ENCODE results near the gene SLX4IP.

SLX4IP gene

DNA sequence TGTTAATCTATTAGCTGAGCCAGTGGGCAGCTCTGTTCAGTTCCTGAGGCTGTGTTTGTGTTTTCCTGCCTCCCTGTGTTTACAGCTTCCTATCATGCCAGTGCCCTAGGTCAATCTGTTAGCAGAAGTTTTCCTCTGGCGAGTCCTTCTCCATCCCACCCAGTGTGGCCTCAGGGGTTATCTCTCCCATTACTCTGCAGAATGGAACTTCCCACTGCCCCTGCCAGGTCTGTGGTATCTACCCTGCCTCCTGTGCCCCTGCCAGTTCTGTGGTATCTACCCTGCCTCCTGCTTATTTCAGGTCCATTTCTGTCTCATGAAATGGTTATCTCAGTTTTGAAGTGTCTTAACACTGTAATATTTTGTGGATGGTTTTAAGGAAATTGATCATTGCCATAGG lies 63.1 kb downstream of the SLX4IP start:
- DNase-seq = no peak

- DNase-seq = peak; percentile 5
Measured at GRCh38 chr20:10501402-10501801, 66.3 kb downstream of the SLX4IP start.

GRCh38 chr20:10502098-10502526 lies 67.0 kb downstream of the SLX4IP start:
- DNase-seq = no peak

- DNase-seq = no peak
Measured at GRCh38 chr20:10504608-10504993, 69.5 kb downstream of the SLX4IP start.

DNA sequence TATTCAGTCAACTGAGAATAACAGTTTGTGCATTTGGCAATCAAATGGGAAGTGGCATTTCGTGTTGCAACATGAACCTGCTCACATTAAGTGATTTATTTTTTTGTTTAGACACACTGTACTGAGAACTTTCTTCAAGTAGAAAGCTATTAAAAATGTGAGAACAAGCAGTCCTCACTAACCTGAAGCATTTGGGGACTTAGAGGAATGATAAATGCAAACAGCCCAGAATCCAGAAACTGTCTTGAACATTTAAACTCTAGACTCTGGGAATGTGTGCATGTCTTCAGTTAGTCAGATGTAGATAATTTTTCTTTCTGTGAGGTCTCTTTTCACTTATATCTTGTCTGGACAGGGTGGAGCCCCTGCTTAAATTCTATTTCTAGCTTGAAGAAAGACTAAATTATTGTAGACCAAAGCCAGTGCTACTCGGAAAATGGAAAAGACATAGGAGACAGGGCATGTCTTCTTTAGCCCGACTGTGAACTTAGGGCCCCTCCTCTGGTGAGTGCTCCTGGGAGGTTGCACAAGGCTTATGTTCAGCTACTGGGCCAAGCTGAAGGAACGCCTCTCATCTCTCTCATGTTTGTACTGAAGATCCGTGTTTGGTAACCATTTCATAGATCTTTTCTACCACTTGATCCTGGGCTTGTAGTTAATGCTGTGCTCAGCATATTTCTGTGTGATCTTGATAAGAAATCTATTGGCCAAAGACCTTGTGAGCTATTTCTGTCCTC lies 70.1 kb downstream of the SLX4IP start:
- no peak for DNase-seq

DNA sequence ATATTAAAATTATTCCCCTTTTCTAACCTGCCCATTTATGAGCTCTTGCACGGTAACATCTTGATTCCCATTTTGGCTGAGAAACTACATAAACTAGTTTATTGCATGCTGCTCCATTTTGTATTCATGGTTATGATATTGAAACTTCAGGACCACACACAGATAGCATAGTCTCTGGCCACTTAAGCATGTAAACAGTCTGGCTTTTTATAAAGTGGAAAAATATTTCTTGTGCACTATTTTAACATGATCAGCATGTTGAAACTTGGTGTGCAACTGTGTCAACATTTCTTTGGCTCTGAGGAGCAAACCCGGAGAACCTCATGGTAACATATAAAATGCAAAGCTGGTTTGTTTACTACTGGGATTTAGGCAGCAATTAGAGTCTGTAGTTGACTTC lies 70.7 kb downstream of the SLX4IP start:
- no peak for DNase-seq

GRCh38 chr20:10507052-10507451 lies 71.9 kb downstream of the SLX4IP start:
- DNase-seq = no peak

DNA sequence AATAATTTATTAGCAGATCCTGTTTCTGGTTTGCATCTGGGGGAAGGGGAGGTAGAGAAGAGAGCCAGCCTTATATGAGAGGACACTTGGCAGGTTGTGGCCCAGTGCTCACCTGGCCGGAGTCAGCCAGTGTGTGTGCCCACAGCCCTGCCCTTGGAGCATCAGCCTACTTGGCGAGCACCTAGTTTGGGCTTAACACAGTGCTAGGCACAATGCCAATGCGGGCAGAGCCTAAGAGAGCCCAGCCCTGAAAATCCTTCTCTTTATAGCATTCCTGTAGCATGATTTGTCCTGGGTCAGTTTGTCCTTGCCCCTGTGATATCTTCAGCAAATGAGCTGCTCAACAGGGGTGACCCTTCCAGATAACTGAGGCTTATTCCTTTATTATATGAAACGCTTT lies 73.0 kb downstream of the SLX4IP start:
- DNase-seq = no peak

DNA sequence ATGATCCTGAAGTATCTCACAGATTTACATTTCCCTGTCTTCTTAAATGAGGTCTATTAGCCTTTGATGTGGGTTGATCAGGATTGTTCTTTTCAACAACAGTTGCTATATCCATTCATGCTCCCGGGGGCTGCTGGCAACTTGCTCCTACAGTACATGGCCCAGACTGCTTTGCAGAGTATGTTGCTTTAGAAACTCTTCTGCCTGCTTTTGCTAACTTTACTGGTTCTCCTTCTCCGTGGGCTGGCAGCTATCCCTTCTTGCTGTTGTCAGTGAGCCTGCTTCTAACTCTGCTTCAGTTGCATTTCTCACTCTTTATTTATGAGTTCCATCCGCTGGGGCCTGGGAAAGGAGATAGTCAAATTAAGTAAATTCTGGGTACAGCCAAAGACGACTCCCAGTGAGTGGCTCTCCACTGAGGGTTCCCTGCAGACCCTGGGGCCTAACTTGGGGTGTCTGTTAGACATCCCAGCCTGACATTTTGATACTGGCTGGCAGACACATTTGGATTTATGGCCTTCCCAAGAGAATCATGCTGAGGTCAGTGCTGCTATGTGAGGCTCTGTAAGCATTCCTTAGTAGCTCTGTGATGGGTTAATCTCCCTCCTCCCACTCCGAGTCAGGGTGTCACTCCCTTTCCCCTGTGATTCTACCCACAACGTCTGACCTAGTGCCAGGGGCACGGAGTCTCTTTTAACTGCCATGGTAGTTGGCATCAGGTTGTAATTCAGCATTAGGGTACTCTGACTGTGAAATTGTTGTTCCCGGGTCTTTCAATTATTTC lies 73.6 kb downstream of the SLX4IP start:
- no peak for DNase-seq

DNA sequence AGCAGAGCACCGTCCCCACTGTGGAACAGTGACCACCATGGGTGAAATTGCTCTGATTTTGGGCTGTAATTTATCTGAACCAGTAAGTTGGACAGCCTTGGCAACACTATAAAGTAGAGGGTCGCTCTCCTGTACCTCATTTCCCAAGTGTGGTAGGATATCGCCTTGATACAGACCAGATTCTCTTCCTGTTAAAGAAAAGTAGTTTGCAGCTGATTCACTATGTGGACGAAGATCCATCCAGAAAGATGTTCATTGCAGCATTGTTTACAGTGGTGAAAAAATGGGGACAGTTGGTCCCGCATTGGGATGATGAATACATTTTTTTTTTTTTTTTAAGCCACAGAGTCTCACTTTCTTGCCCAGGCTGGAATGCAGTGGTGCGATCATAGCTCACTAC lies 74.3 kb downstream of the SLX4IP start:
- no peak for DNase-seq

- DNase-seq = no peak
Measured at GRCh38 chr20:10510216-10510615, 75.1 kb downstream of the SLX4IP start.

DNA sequence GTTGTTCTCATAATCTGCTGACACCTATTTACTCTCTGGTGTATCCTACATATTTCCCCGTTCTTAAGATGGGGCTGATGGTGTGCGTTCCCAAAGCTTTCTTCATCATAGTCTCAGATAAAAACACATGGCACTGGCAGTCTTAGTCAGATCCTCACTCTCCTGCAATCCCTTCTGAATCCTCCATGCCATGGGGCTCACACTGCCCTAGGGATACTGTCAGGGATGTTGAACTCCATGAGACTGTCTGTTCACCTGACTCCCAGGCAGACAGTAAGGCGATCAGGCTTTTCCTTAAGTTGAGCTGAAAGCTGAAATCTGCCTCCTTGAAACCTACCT lies 76.0 kb downstream of the SLX4IP start:
- DNase-seq = no peak

DNA sequence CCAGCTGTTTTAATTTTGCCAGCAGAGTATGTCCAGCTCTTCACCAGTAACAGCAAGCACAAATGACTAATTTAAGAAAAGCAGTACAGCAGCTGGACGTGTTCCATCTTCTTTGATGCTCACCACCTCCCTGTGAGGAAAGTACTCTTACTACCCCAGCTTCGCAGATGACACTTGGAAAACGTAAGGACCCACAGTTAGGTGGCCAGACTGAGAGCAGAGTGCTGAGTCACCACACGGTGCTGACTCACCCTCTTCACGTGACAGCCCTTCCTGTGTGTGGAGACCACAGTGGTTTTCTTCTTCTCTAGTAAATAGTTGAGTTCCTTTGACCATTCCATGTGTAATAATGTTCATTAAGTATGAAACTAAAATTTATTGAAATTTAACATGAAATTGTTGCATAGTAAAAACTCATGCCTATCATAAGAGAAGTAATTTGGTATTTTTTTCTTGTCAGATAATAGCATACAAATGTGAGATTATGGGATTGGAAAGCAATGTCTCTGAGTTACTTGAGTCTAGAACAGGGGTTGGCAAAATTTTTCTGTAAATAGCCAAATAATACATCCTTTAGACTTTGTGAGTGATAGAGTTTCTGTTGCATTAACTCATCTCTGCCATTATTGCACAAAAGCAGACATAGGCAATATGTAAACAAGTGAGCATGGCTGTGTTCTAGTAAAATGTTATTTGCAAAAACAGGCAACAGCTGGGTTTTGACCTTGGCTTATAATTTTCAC lies 76.6 kb downstream of the SLX4IP start:
- peak; percentile 61 for DNase-seq

DNA sequence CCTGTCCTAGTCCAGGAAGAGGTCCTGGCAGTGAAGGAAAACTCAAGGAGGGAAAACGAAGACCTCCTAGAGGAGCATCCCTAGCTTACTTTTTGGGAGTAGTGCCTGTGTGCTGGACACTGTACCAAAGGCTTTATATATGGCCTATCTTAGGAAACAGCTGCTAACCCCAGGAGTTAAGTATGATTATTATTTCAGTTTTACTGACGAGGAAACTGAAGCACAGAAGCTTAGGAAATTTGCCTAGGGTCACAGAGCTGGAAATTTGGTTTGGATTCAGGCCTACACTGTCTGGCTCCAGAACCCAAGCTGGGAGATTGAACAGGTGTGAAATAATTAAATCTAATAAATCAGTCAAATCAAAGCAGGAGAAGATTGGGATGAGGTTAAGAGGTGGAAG lies 78.0 kb downstream of the SLX4IP start:
- DNase-seq = no peak

DNA sequence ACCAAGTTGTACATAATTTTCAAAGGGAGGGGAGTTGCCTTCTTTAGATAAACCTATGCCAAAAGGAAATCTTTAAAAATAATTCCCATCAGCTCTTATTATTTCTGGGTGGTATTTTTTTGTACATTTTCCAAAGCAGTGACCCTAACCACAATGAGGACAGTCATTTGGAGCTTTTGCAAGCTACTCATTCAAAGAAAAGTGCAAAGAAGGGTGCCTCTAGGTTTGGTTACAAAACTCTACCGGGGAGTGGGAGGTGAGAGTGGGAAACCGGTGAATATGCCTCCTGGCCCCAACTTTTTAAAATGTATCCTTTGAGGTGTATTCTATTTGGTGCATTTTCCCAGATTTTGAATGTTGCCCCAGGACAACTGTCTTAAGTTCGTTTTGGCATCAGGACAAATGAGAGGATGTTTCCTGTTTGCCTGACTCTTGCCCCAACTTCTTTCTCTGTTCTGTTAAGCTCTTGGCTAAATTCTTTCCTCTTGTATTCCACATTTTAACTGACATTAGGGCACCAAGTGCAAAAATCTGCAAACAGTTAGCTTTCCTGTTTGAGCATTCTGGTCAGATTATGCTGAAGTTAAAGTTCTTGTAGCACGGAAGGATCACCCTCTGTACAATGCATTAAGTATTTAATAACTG lies 78.9 kb downstream of the SLX4IP start:
- DNase-seq = no peak

DNA sequence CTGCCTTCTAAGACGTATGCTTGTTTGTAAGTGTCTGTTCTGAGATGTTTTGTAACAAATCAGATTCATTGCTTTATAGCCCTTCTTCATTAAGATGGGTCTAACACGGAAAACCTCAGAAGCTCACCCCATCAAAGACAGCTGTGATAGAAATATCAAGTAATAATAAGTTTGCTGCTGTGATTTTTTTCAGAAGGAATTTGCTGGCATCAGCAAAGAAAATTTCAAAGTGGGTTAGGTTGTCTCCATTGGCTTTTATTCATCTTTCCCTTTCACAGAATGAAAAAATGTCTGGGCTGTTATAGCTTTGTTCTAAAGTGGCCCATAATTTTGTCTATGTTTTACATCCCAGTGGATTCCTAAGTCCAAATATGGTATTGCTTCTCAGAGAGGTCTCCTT lies 81.4 kb downstream of the SLX4IP start:
- no peak for DNase-seq

- no peak for DNase-seq
Measured at GRCh38 chr20:10519361-10520046, 84.4 kb downstream of the SLX4IP start.

- DNase-seq = no peak
Measured at GRCh38 chr20:10520528-10520927, 85.4 kb downstream of the SLX4IP start.

GRCh38 chr20:10521068-10521831 lies 86.1 kb downstream of the SLX4IP start:
- DNase-seq = no peak

- no peak for DNase-seq
Measured at GRCh38 chr20:10521836-10522235, 86.7 kb downstream of the SLX4IP start.

GRCh38 chr20:10522328-10522727 lies 87.2 kb downstream of the SLX4IP start:
- DNase-seq = no peak

GRCh38 chr20:10523443-10523842 lies 88.3 kb downstream of the SLX4IP start:
- no peak for DNase-seq
